K562 treated with DMSO at 1 percent for 12 hours (cell line): ENCODE measurements around the gene AKR7A2. TPM values are rescaled to one million over a fixed set of nuclear protein-coding genes. Genes with fewer than 3 reads are reported as not detected.

ENCODE experiments used
- total RNA-seq: library from RNA; unstranded; fragments of 300-600 nt; gene quantifications from 2 replicates; pipeline ENCODE4 v1.2.3, GENCODE V29; 2022; ENCODE audit not compliant: insufficient read depth

AKR7A2 gene
- 148 and 165 TPM in 2 replicates for total RNA-seq

GRCh38 chr1:19311931-19312781 lies at the start of gene AKR7A2, which contains the start of gene SLC66A1:
TSS of gene AKR7A2 (minus strand) at chr1:19312144. CDS start at chr1:19312124, 20 bp downstream.
TSS of gene SLC66A1 (plus strand) at chr1:19312326. CDS start at chr1:19317678, 5,352 bp downstream.

DNA sequence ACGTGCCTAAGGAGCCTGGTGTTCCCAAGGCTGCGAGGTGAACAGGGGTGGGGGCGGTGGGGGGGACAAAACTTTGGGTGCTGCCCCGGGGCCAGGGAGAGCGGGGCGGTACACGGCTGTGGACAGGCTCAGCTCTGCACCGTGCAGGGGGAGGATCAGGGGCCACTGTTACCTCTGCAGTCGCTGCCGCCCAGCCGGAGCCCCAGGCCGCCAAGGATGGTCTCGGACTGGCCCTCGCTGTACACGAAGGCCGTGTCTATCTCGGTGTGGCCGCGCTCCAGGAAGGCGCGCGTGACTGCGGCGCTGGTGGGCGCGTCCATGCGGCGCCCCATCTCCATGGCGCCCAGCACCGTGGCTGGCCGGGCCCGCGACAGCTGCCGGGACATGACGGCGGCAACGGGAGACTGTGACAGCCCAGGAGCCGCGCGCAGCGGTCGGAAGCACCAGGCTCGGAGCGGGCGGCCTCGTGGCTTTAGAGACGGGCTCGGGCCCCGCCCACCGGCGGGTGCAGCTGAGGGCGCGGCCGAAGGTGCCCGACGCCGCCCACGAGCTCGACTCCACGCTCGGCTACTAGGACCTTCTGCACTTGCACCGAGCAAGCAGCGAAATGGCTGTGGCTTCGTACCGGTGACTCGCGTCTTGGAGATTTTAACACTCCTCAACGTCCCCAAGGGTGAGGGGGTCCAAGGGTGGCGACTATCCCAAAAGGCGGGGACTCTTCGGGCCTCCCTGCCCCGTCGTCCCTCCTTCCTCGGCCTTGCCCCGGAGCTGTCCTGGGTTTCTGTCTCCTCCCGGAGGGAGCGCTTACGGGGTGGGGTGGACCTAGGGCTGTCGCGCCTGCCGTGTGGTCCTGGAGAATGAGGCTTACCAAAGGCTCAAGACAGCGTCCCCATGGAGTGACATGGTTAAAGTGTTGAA lies 23.4 kb downstream of the AKR7A2 start, which contains the start of gene AKR7A3:
Gene AKR7A3 (minus strand): TSS at position 447 of the 918 bp plus-strand sequence. CDS start 61 bp downstream, at position 386.

Other genes with a start within 250 kb of the AKR7A2 start
- gene UBR4, start 101.9 kb downstream of the AKR7A2 start, total RNA-seq, result 122 and 265 TPM in 2 replicates
- gene EMC1, start 60.6 kb downstream of the AKR7A2 start, total RNA-seq, result 9.3 and 46.3 TPM in 2 replicates
- gene MRTO4, start 60.3 kb downstream of the AKR7A2 start, total RNA-seq, result 26.7 and 29.9 TPM in 2 replicates
- 1.8 TPM in 1 of 2 replicates, not detected in the other for gene AKR7A3, start 23.4 kb downstream of the AKR7A2 start, total RNA-seq
- gene SLC66A1, start 182 bp upstream of the AKR7A2 start, total RNA-seq, result 55.8 and 64.4 TPM in 2 replicates
- 233 and 276 TPM in 2 replicates for gene CAPZB, start 173.4 kb upstream of the AKR7A2 start, total RNA-seq